Cardiac ventricle fibroblast (primary cell): ENCODE data around the gene PRICKLE2. TPM values are rescaled to one million over a fixed set of nuclear protein-coding genes. Genes with fewer than 3 reads are reported as not detected.

Experiments
- total RNA-seq: library from RNA; depleted of rRNA; stranded (reverse); fragments of >200 nt; gene quantifications from 2 replicates; pipeline ENCODE4 v1.2.3, GENCODE V29; 2015

The PRICKLE2 gene
- total RNA-seq = 35.1 and 39.5 TPM in 2 replicates

DNA sequence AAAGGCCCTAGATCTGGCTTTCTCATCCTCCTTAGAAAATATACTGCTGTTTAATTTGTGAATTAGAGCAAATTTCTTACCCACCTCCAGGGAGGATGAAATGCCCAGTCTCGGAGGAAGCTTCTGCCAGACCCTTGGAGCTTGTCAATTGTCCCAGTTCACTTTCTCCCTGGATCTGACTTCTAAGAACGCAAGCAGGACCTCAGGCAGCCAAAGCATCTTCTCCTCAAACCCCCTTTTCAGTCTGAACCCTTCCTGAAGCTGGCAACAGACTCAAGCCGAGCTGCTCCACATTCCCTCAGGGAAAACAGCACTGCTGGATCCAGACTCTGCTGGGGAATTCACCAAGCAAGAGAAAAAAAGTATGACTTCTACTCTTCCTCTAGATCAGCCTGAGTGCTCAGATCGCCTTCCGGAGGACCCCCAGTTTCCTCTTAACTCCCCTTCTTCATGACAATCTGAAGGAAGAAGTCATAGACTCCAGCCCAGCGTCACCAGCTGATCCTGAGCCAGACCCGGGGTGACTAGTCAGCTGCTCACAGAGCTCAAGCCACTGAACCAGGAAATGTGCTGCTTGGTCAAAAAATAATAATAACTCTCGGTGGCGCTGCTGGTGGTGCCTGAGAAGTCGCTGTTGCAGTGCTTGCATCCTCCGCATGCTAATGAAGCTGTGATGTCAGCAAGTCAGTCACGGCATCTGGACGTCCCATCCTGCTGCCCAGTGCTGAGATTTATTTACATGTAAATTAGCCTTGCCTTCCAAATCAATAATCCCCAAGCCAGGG, at the start of gene PRICKLE2:
Gene PRICKLE2 (minus strand): TSS at position 641 of the 785 bp plus-strand sequence. CDS start 26,539 bp downstream, outside the sequence.

Other genes starting within 250 kb of the PRICKLE2 start
- gene PSMD6, start 202.0 kb downstream of the PRICKLE2 start, total RNA-seq = 46.8 and 51.5 TPM in 2 replicates